HCT116 (cell line): ENCODE results near the gene PAGE4. TPM values are rescaled to one million over a fixed set of nuclear protein-coding genes. Genes with fewer than 3 reads are reported as not detected.

Source experiments
- ATAC-seq: fragments of 200-7000 bp; cut with Tn5 transposase; 2 replicates; pipeline ENCODE4 v1.9.1; 2020; ENCODE audit warnings: mild to moderate bottlenecking, moderate library complexity
- BruUV-seq: library from RNA; stranded (reverse); fragments of 400-500 nt; replicated peaks from 2 replicates; lab custom pipeline; 2021; lab: Mats Ljungman, UMichigan
- CTCF ChIA-PET: fragments of 300-600 bp; sonication (Branson Sonifier 250); formaldehyde crosslinking; loops from one replicate; lab custom pipeline; 2021; ENCODE audit warnings: antibody characterized with exemption; lab: Charles Lee
- POLR2A ChIA-PET: fragments of 300-600, 350-600 bp; sonication (Branson Sonifier 250); formaldehyde crosslinking; loops from one replicate; lab custom pipeline; 2021; ENCODE audit warnings: antibody characterized with exemption; lab: Charles Lee
- RAD21 ChIA-PET, 2 experiments: fragments of 300-600 bp; sonication (Branson Sonifier 250); formaldehyde crosslinking; loops; one replicate each; lab custom pipeline; 2023; ENCODE audit warnings: low total read pairs in 2 of 2; ENCODE audit not compliant: uncharacterized antibody in 2 of 2, unreplicated experiment in 2 of 2, low non-redundant PET in 1 of 2; lab: Charles Lee
- DNase-seq: peaks from one replicate; pipeline ENCODE4 v3.0.0-alpha.2; 2010; ENCODE audit warnings: low read depth, low spot score
- H2AFZ ChIP-seq: fragments of 200-600 bp; shearing (Covaris generic), sonication (generic); 2 replicates; pipeline ENCODE4 v1.6.1; 2017; ENCODE audit warnings: low read depth, mixed run types, mixed read lengths, antibody characterized with exemption, low read length; ENCODE audit not compliant: poor library complexity, severe bottlenecking
- H3K27ac ChIP-seq: 2 replicates; pipeline ENCODE4 v1.5.1; 2012; ENCODE audit warnings: low read depth, low read length
- H3K27me3 ChIP-seq: fragments of 200-600 bp; sonication (generic); 2 replicates; pipeline ENCODE4 v1.6.1; 2016; ENCODE audit warnings: mixed run types, low read length, mixed read lengths; ENCODE audit not compliant: insufficient read depth
- H3K36me3 ChIP-seq, 2 experiments: fragments of 200-500 bp in 1 of 2; fragments of 200-600 bp in 1 of 2; sonication (Bioruptor generic) in 1 of 2; sonication (generic) in 1 of 2; 2 replicates each; pipeline versions ENCODE4 v1.5.1 to v1.6.1; 2014 to 2016; ENCODE audit warnings: low read length in 2 of 2, inconsistent platforms in 1 of 2, mixed read lengths in 1 of 2, mixed run types in 1 of 2; ENCODE audit not compliant: insufficient read depth in 2 of 2, control insufficient read depth in 1 of 2
- H3K4me1 ChIP-seq, 2 experiments: fragments of 200-600 bp in 1 of 2; sonication (generic) in 1 of 2; 2 replicates each; pipeline versions ENCODE4 v1.5.1 to v1.6.1; 2012 to 2017; ENCODE audit warnings: low read length in 2 of 2, inconsistent platforms in 1 of 2, mild to moderate bottlenecking in 1 of 2, mixed read lengths in 1 of 2, mixed run types in 1 of 2, moderate library complexity in 1 of 2; ENCODE audit not compliant: insufficient read depth in 2 of 2, control insufficient read depth in 1 of 2
- H3K4me2 ChIP-seq: fragments of 200-600 bp; sonication (generic); 2 replicates; pipeline ENCODE4 v1.6.1; 2017; ENCODE audit warnings: mixed run types, low read length, mixed read lengths
- H3K4me3 ChIP-seq, 2 experiments: fragments of 200-600 bp in 1 of 2; sonication (generic) in 1 of 2; replicated peaks in 1 of 2; 2 replicates each; pipeline ENCODE4 v1.5.1; 2011 to 2016; ENCODE audit warnings: low read length in 2 of 2, control low read depth in 1 of 2, low read depth in 1 of 2, mild to moderate bottlenecking in 1 of 2, mixed read lengths in 1 of 2, mixed run types in 1 of 2
- H3K79me2 ChIP-seq: fragments of 200-600 bp; sonication (generic); 2 replicates; pipeline ENCODE4 v1.6.1; 2017; ENCODE audit warnings: mild to moderate bottlenecking, mixed run types, low read length, moderate library complexity, mixed read lengths; ENCODE audit not compliant: insufficient read depth
- H3K9ac ChIP-seq: fragments of 200-600 bp; sonication (generic); 2 replicates; pipeline ENCODE4 v1.6.1; 2016; ENCODE audit warnings: low read length, mixed read lengths
- H3K9me2 ChIP-seq: fragments of 200-600 bp; sonication (generic), shearing (Covaris generic); 2 replicates; pipeline ENCODE4 v1.6.1; 2017; ENCODE audit warnings: mixed run types, mild to moderate bottlenecking, moderate library complexity; ENCODE audit not compliant: insufficient read depth
- H3K9me3 ChIP-seq, 2 experiments: fragments of 200-500 bp in 1 of 2; fragments of 200-600 bp in 1 of 2; sonication (Bioruptor generic) in 1 of 2; sonication (generic) in 1 of 2; 2 replicates each; pipeline ENCODE4 v1.6.1; 2014 to 2017; ENCODE audit warnings: low read length in 2 of 2, mixed read lengths in 2 of 2, inconsistent platforms in 1 of 2, low read depth in 1 of 2, mild to moderate bottlenecking in 1 of 2, mixed run types in 1 of 2, moderate library complexity in 1 of 2; ENCODE audit not compliant: control insufficient read depth in 1 of 2, insufficient read depth in 1 of 2
- H4K20me1 ChIP-seq: fragments of 200-600 bp; sonication (generic), shearing (Covaris generic); 2 replicates; pipeline ENCODE4 v1.6.1; 2017; ENCODE audit warnings: mixed run types, mild to moderate bottlenecking, moderate library complexity; ENCODE audit not compliant: insufficient read depth
- EGR1 ChIP-seq: IDR thresholded peaks from 2 replicates; pipeline ENCODE4 v1.6.1; 2012; ENCODE audit warnings: low read depth
- ELF1 ChIP-seq: IDR thresholded peaks from 2 replicates; pipeline ENCODE4 v1.6.1; 2012; ENCODE audit warnings: low read depth, borderline replicate concordance
- EZH2 ChIP-seq: fragments of 200-600 bp; sonication (generic); IDR thresholded peaks from 2 replicates; pipeline ENCODE4 v1.6.1; 2017; ENCODE audit warnings: antibody characterized with exemption, mixed run types
- JUND ChIP-seq: IDR thresholded peaks from 2 replicates; pipeline ENCODE4 v1.6.1; 2012
- POLR2A ChIP-seq: IDR thresholded peaks from 2 replicates; pipeline ENCODE4 v1.7.0; 2011; ENCODE audit warnings: borderline replicate concordance; ENCODE audit not compliant: insufficient read depth, insufficient read length; ENCODE audit errors: extremely low read depth
- TCF7L2 ChIP-seq: IDR thresholded peaks from 2 replicates; pipeline ENCODE4 v1.7.0; 2011; ENCODE audit warnings: borderline replicate concordance, inconsistent platforms; ENCODE audit not compliant: insufficient read depth, insufficient read length; ENCODE audit errors: extremely low read depth
- ZNF274 ChIP-seq: fragments of 200-500 bp; sonication (Bioruptor generic); IDR thresholded peaks from 2 replicates; pipeline ENCODE4 v1.6.1; 2014; ENCODE audit warnings: mild to moderate bottlenecking, low read depth, low read length, inconsistent platforms
- intact Hi-C: fragments of 100-400 bp; cut with micrococcal nuclease; formaldehyde crosslinking; loops from 2 replicates; pipeline ENCODE4 v1.10.0; 2022
- total RNA-seq: library from RNA; stranded (reverse); gene quantifications from one replicate; pipeline ENCODE4 v1.2.1, GENCODE V29; 2021; ENCODE audit not compliant: unreplicated experiment
- TF ChIP-seq, protein P1 (sequence below): IDR thresholded peaks from 2 replicates; pipeline ENCODE4 v1.6.1; 2012
- TF ChIP-seq, protein P2 (sequence below): IDR thresholded peaks from 2 replicates; pipeline ENCODE4 v1.6.1; 2012; ENCODE audit warnings: low read depth
- TF ChIP-seq, protein P3 (sequence below): IDR thresholded peaks from 2 replicates; pipeline ENCODE4 v1.6.1; 2011; ENCODE audit warnings: mild to moderate bottlenecking, low read length, moderate library complexity; ENCODE audit not compliant: insufficient replicate concordance; ENCODE audit errors: extremely low read depth

Gene PAGE4
- total RNA-seq, 1 experiment from 2014 or later: not detected

DNA sequence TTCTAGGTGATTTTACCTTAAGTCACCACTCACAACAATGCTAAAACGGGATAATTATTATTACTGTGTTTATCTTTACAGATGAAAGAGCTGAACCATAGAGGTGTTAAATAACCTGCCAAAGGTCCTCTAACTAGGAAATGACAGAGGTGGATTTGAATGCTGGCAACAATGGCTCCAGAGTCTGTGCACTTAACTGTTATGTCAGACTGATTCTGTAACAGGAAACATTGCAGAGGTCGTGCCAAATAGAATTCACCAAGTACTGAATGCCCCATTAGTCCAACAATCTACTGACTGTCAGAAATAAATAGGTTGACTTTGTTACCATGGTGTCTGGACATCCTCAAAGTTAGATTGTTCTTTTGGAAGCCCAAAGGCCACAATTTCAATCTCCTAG, 29.2 kb downstream of the PAGE4 start:
- ATAC-seq: no peak
- POLR2A ChIA-PET: no interaction called here
- no TSS peak for BruUV-seq

DNA sequence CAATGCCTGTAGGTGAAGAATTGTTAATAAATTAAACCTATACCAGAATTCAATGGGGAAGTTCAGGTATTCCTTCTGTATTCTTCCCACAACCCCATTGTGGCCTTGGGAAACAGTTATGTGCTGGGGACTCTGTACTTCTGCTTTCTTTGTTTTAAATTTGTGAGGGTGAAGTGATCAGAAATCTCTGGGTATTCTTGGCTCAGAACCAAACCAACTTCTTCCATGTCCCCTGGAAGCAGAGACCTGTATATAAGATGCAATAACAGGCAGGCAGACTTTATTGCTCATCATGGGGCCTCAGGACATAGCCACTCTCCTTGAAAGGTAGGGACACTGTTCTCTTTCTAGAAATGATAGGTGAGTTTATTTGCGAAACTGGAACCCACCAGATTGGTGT, 30.4 kb downstream of the PAGE4 start:
- H3K36me3 ChIP-seq: no peaks in the 10 kb centered on the region
- RAD21 ChIA-PET: no interaction called here
- no peak overlapping the region for H3K9ac ChIP-seq
- ATAC-seq: no peak
- H3K4me3 ChIP-seq: no peak overlapping the region
- no peak overlapping the region for H3K27ac ChIP-seq
- H3K4me2 ChIP-seq: no peak overlapping the region
- POLR2A ChIA-PET: no interaction called here
- intact Hi-C loops: no loop called here
- BruUV-seq: no TSS peak
- H3K9me3 ChIP-seq: no peaks in the 10 kb centered on the region
- H4K20me1 ChIP-seq: no peaks in the 10 kb centered on the region
- TF ChIP-seq EZH2 (no peak), ELF1 (no peak), EGR1 (no peak), POLR2A (no peak), ZNF274 (no peak)
- TF ChIP-seq, protein P1, sequence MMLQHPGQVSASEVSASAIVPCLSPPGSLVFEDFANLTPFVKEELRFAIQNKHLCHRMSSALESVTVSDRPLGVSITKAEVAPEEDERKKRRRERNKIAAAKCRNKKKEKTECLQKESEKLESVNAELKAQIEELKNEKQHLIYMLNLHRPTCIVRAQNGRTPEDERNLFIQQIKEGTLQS: no peak
- TF ChIP-seq, protein P2, sequence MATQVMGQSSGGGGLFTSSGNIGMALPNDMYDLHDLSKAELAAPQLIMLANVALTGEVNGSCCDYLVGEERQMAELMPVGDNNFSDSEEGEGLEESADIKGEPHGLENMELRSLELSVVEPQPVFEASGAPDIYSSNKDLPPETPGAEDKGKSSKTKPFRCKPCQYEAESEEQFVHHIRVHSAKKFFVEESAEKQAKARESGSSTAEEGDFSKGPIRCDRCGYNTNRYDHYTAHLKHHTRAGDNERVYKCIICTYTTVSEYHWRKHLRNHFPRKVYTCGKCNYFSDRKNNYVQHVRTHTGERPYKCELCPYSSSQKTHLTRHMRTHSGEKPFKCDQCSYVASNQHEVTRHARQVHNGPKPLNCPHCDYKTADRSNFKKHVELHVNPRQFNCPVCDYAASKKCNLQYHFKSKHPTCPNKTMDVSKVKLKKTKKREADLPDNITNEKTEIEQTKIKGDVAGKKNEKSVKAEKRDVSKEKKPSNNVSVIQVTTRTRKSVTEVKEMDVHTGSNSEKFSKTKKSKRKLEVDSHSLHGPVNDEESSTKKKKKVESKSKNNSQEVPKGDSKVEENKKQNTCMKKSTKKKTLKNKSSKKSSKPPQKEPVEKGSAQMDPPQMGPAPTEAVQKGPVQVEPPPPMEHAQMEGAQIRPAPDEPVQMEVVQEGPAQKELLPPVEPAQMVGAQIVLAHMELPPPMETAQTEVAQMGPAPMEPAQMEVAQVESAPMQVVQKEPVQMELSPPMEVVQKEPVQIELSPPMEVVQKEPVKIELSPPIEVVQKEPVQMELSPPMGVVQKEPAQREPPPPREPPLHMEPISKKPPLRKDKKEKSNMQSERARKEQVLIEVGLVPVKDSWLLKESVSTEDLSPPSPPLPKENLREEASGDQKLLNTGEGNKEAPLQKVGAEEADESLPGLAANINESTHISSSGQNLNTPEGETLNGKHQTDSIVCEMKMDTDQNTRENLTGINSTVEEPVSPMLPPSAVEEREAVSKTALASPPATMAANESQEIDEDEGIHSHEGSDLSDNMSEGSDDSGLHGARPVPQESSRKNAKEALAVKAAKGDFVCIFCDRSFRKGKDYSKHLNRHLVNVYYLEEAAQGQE: no peak
- TF ChIP-seq, protein P3, sequence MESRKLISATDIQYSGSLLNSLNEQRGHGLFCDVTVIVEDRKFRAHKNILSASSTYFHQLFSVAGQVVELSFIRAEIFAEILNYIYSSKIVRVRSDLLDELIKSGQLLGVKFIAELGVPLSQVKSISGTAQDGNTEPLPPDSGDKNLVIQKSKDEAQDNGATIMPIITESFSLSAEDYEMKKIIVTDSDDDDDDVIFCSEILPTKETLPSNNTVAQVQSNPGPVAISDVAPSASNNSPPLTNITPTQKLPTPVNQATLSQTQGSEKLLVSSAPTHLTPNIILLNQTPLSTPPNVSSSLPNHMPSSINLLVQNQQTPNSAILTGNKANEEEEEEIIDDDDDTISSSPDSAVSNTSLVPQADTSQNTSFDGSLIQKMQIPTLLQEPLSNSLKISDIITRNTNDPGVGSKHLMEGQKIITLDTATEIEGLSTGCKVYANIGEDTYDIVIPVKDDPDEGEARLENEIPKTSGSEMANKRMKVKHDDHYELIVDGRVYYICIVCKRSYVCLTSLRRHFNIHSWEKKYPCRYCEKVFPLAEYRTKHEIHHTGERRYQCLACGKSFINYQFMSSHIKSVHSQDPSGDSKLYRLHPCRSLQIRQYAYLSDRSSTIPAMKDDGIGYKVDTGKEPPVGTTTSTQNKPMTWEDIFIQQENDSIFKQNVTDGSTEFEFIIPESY: no peak
- no peaks in the 10 kb centered on the region for H3K4me1 ChIP-seq
- no peaks in the 10 kb centered on the region for H3K79me2 ChIP-seq
- H3K9me2 ChIP-seq: no peaks in the 10 kb centered on the region
- no peak for DNase-seq
- CTCF ChIA-PET: no interaction called here
- no peak overlapping the region for H2AFZ ChIP-seq
- no peaks in the 10 kb centered on the region for H3K27me3 ChIP-seq

More for the DNA sequence above, 29.2 kb downstream of the PAGE4 start:
- intact Hi-C loops: no loop called here
- no peaks in the 10 kb centered on the region for H3K79me2 ChIP-seq
- ChIA-PET RAD21 (no interaction called here), CTCF (no interaction called here)
- H3K36me3 ChIP-seq: no peaks in the 10 kb centered on the region
- no peak for TF ChIP-seq JUND
- TF ChIP-seq, protein P3: no peak
- no peak for TF ChIP-seq TCF7L2
- no peak overlapping the region for H3K27ac ChIP-seq
- no peaks in the 10 kb centered on the region for H3K9me3 ChIP-seq
- H3K4me2 ChIP-seq: no peak overlapping the region
- H4K20me1 ChIP-seq: no peaks in the 10 kb centered on the region
- H3K4me3 ChIP-seq: no peak overlapping the region
- no peak for DNase-seq
- H2AFZ ChIP-seq: no peak overlapping the region
- H3K27me3 ChIP-seq: no peaks in the 10 kb centered on the region
- no peaks in the 10 kb centered on the region for H3K4me1 ChIP-seq
- H3K9ac ChIP-seq: no peak overlapping the region
- H3K9me2 ChIP-seq: no peaks in the 10 kb centered on the region
